GM21723 (cell line): ENCODE results near the gene CSMD2.
"Not testable (repeated sequence)": the region's sequence is repeated elsewhere in the genome, so short reads cannot be mapped to it uniquely, and the experiment has no call there.

ENCODE experiments used
- ATAC-seq: cut with Tn5 transposase; IDR thresholded peaks from one replicate; pipeline ENCODE4 v1.9.1; 2021; ENCODE audit warnings: mild to moderate bottlenecking, moderate library complexity; ENCODE audit not compliant: unreplicated experiment

Gene CSMD2

GRCh38 chr1:33519240-33519884, 645.7 kb downstream of the CSMD2 start:
- ATAC-seq, result no peak

GRCh38 chr1:33517596-33518250, 647.3 kb downstream of the CSMD2 start:
- no peak for ATAC-seq

- no peak for ATAC-seq
Observed at GRCh38 chr1:33516891-33517567, 648.0 kb downstream of the CSMD2 start.

GRCh38 chr1:33516428-33516827, 648.6 kb downstream of the CSMD2 start:
- no peak for ATAC-seq

- no peak for ATAC-seq
Observed at GRCh38 chr1:33515607-33516006, 649.4 kb downstream of the CSMD2 start.

- no peak for ATAC-seq
Observed at GRCh38 chr1:33515112-33515511, 649.9 kb downstream of the CSMD2 start.

- ATAC-seq, result no peak
Observed at GRCh38 chr1:33512226-33513011, 652.6 kb downstream of the CSMD2 start.

GRCh38 chr1:33509276-33509675, 655.8 kb downstream of the CSMD2 start:
- not testable (repeated sequence) for ATAC-seq

GRCh38 chr1:33508151-33508550, 656.9 kb downstream of the CSMD2 start:
- ATAC-seq, result no peak

- ATAC-seq, result no peak
Observed at GRCh38 chr1:33507661-33508060, 657.4 kb downstream of the CSMD2 start.

GRCh38 chr1:33503506-33503905, 661.5 kb downstream of the CSMD2 start:
- ATAC-seq, result no peak

GRCh38 chr1:33502726-33503125, 662.3 kb downstream of the CSMD2 start:
- no peak for ATAC-seq

- no peak for ATAC-seq
Observed at GRCh38 chr1:33501774-33502173, 663.3 kb downstream of the CSMD2 start.

GRCh38 chr1:33501309-33501708, 663.7 kb downstream of the CSMD2 start:
- ATAC-seq, result no peak

GRCh38 chr1:33500547-33500946, 664.5 kb downstream of the CSMD2 start:
- ATAC-seq, result no peak

- no peak for ATAC-seq
Observed at GRCh38 chr1:33497410-33497809, 667.6 kb downstream of the CSMD2 start.

GRCh38 chr1:33494929-33495328, 670.1 kb downstream of the CSMD2 start:
- no peak for ATAC-seq

- no peak for ATAC-seq
Observed at GRCh38 chr1:33488624-33489023, 676.4 kb downstream of the CSMD2 start.

- no peak for ATAC-seq
Observed at GRCh38 chr1:33482412-33482811, 682.6 kb downstream of the CSMD2 start.

GRCh38 chr1:33477451-33477850, 687.6 kb downstream of the CSMD2 start:
- no peak for ATAC-seq

GRCh38 chr1:33473900-33474299, 691.1 kb downstream of the CSMD2 start:
- no peak for ATAC-seq
